Adipocyte (in vitro differentiated cells): ENCODE measurements around the gene BATF2.

ENCODE experiments used
- DNase-seq: peaks from one replicate; pipeline ENCODE4 v3.0.0-alpha.2; 2015; ENCODE audit warnings: low read depth
- H3K27me3 ChIP-seq: replicated peaks from 2 replicates; pipeline ENCODE4 v1.7.0; 2013; ENCODE audit warnings: mild to moderate bottlenecking, low read length, moderate library complexity; ENCODE audit not compliant: control insufficient read depth, insufficient read depth
- H3K36me3 ChIP-seq: 2 replicates; pipeline ENCODE4 v1.7.0; 2013; ENCODE audit warnings: low read length, mild to moderate bottlenecking, moderate library complexity; ENCODE audit not compliant: control insufficient read depth, insufficient read depth, severe bottlenecking
- H3K4me1 ChIP-seq: 2 replicates; pipeline ENCODE4 v1.7.0; 2013; ENCODE audit warnings: mild to moderate bottlenecking, low read length, moderate library complexity; ENCODE audit not compliant: control insufficient read depth, insufficient read depth
- H3K4me3 ChIP-seq: 2 replicates; pipeline ENCODE4 v1.7.0; 2013; ENCODE audit warnings: mild to moderate bottlenecking, low read length, moderate library complexity
- H3K9ac ChIP-seq: 2 replicates; pipeline ENCODE4 v1.7.0; 2013; ENCODE audit warnings: mild to moderate bottlenecking, low read length, moderate library complexity
- H3K9me3 ChIP-seq: 2 replicates; pipeline ENCODE4 v1.7.0; 2013; ENCODE audit warnings: mild to moderate bottlenecking, low read length, moderate library complexity; ENCODE audit not compliant: control insufficient read depth

Gene BATF2, protein sequence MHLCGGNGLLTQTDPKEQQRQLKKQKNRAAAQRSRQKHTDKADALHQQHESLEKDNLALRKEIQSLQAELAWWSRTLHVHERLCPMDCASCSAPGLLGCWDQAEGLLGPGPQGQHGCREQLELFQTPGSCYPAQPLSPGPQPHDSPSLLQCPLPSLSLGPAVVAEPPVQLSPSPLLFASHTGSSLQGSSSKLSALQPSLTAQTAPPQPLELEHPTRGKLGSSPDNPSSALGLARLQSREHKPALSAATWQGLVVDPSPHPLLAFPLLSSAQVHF

DNA sequence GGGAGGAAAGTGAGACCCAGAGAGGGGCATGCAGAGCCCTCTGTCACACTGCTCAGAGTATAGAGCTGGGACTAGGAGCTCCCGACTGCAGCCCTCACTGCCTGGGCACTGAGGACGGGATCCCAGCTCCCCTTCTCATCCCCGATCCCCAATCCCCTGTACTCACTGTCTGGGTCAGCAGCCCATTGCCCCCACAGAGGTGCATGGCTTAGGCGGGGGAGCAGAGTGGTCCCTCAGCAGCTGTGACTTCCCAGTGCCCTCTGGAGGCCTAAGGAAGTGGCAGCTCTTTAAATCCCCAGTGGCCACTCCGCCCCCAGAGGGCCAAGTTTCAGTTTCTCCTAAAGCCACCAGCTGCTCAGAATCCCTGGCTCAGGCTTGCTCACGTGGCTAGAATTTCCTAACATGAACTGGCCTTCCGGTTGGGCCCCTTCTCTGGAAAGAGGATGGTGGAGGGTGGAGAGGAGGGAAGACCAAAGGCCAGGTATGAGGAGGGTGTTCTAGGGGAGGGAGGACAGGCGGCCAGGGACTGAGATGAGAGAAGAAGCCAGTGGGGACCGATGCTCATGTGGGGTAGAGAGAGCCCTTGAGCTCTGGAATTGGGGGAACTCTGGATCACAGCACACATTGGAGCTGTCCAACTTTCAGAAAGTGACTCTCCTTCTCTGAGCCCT is at the start of gene BATF2:
BATF2 (minus strand) TSS at position 262 of the 671 bp plus-strand sequence; CDS start at position 205, 57 bp downstream.
- H3K4me1 ChIP-seq = peaks cover 8% of the 10 kb centered on the region
- no peaks in the 10 kb centered on the region for H3K36me3 ChIP-seq
- peak; percentile 70 for DNase-seq
- no peaks in the 10 kb centered on the region for H3K27me3 ChIP-seq
- H3K4me3 ChIP-seq = no peak within 1 kb of the TSS
- H3K9ac ChIP-seq = no peak within 1 kb of the TSS
- no peaks in the 10 kb centered on the region for H3K9me3 ChIP-seq

DNA sequence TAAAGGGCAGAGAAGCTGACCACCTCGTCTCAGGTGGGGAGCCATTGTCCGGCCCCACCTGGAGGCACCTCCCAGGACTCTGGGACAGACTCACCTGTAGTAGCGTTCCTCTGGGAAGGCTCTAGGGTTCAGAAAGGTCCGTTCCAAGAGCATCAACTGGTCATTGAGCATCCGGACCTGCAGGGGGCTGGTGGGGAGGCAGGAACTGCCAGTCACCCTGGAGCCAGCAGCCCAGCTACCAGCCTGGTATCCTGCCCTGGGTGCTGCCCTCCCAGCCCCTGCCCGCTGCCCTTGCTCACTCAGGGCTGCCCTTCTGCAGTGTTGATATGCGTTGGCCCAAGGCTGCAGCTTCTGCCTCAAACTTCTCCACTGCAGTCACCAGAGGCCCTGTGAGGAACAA is 49.0 kb upstream of the BATF2 start:
- Histone ChIP-seq H3K36me3 (peaks cover 7% of the 10 kb centered on the region), H3K9me3 (no peaks in the 10 kb centered on the region), H3K4me1 (peaks cover 27% of the 10 kb centered on the region), H3K9ac (no peak overlapping the region), H3K4me3 (no peak overlapping the region), H3K27me3 (no peaks in the 10 kb centered on the region)
- no peak for DNase-seq

DNA sequence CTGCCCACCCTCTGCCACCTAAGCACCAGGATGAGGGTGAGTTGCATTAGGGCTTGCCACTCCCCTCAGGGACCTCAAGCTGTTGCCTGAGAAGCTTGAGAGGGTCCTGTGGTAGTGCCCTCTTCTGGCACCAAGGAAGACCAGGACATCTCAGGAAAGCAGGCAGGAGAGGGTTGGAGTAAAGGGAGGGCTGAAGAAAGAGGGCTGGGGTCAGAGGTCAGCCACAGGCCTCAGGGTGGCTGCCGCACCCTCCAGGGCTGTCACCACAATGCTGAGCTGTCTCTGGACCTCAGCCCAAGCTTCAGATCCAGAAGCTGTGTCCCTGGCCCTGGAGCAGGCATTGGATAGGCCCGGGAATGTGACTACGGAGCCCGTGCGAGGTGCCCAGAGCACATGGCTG is 48.3 kb upstream of the BATF2 start:
- Histone ChIP-seq H3K27me3 (no peaks in the 10 kb centered on the region), H3K9ac (no peak overlapping the region), H3K4me1 (peaks cover 32% of the 10 kb centered on the region), H3K9me3 (no peaks in the 10 kb centered on the region), H3K4me3 (no peak overlapping the region), H3K36me3 (peaks cover 7% of the 10 kb centered on the region)
- no peak for DNase-seq

DNA sequence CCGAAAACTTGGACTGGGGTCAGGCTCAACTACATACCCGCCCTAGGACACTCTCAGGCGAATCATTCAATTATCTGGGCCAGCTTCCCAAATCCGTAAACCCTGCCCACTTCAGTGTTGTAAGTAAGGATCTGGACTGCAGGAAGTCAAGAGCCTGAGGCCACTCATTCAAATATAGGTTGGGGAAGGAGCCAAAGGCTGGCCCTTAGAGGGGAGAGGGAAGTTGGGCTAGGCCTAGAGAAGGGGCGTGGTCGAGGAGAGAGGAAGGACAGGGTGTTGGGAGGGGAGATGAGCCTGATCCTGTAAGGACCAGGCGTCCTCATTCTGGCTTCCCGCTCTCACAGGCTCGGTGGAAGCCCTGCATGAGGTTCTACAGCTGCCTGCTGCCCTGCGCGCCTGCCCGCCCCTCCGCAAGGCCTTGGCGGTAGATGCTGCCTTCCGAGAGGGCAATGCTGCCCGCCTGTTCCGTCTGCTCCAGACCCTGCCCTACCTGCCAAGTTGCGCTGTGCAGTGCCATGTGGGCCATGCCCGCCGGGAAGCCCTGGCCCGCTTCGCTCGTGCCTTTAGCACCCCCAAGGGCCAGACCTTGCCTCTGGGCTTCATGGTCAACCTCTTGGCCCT is 47.2 kb upstream of the BATF2 start:
- Histone ChIP-seq H3K36me3 (peaks cover 9% of the 10 kb centered on the region), H3K9ac (no peak overlapping the region), H3K4me1 (peaks cover 33% of the 10 kb centered on the region), H3K4me3 (peak overlapping the region; percentile 18), H3K27me3 (no peaks in the 10 kb centered on the region), H3K9me3 (no peaks in the 10 kb centered on the region)
- no peak for DNase-seq

DNA sequence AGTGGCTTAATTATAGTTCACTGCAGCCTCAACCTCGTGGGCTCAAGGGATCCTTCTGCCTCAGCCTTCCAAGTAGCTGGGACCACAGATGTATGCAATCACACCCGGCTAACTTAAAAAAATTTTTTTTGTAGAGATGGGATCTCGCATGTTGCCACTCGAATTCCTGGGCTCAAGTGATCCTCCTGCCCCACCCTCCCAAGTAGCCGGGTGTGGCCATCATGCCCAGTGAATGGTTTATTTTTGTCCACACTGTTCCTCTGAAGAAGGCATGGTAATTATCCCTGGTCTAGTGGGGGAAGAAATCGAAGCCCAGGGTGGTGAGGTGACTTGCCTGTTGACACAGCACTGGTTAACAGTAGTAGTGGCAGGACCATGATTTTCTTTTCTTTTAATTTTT is 46.1 kb upstream of the BATF2 start:
- H3K27me3 ChIP-seq = no peaks in the 10 kb centered on the region
- peaks cover 33% of the 10 kb centered on the region for H3K4me1 ChIP-seq
- H3K4me3 ChIP-seq = no peak overlapping the region
- no peak overlapping the region for H3K9ac ChIP-seq
- H3K36me3 ChIP-seq = peaks cover 14% of the 10 kb centered on the region
- no peak for DNase-seq
- no peaks in the 10 kb centered on the region for H3K9me3 ChIP-seq

DNA sequence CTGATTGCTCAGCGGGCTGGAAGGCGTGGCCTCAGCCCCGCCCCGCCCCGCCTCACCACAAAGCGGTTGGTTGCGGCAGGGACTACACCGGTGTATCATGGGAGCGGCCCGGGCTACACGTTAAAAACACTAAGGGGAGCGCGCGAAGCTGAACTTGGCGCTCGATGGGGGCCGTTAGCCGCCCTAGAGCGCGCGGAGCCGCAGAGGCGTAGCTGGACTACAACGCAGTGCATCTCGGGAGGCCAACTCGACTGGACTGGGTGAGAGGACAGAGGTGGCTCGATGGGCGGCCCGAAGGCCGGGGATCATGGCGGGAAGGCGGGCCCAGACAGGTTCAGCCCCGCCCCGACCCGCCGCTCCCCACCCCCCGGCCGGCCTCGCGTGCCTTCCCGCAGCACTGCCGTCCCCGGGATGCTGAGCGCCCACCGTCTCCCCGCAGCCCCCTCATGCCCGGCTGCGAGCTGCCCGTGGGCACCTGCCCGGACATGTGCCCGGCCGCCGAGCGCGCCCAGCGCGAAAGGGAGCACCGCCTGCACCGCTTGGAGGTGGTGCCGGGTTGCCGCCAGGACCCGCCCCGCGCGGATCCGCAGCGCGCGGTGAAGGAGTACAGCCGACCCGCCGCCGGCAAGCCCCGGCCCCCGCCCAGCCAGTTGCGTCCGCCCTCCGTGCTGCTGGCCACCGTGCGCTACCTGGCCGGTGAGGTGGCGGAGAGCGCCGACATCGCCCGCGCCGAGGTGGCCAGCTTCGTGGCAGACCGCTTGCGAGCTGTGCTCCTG is 44.3 kb upstream of the BATF2 start, which contains the start of gene SAC3D1:
SAC3D1 (plus strand) TSS at position 364 of the 776 bp plus-strand sequence; CDS start at position 447, 83 bp downstream.
- Histone ChIP-seq H3K4me1 (peaks cover 35% of the 10 kb centered on the region), H3K4me3 (peak within 1 kb of the TSS; percentile 85), H3K27me3 (no peaks in the 10 kb centered on the region), H3K9ac (peak within 1 kb of the TSS; percentile 88), H3K36me3 (peaks cover 19% of the 10 kb centered on the region), H3K9me3 (no peaks in the 10 kb centered on the region)
- peak; percentile 93 for DNase-seq

DNA sequence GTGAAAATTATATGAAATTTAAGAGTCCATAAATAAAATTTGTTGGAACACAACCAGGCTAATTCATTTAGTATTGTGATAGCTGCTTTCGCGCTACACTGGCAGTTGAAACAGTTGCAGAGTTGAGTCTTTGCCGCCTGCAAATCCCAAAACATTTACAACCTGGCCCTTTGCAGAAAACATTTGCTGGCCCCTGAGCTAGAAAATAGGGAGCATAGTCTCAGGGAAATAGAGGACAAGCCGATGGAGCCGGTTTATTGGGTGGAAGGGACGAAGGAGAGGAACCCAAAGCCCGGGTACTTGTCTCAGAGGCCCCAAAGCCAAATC is 43.7 kb upstream of the BATF2 start:
- H3K4me1 ChIP-seq = peaks cover 35% of the 10 kb centered on the region
- H3K9me3 ChIP-seq = no peaks in the 10 kb centered on the region
- DNase-seq = no peak
- H3K27me3 ChIP-seq = no peaks in the 10 kb centered on the region
- H3K9ac ChIP-seq = peak overlapping the region; percentile 88
- H3K36me3 ChIP-seq = peaks cover 23% of the 10 kb centered on the region
- H3K4me3 ChIP-seq = peak overlapping the region; percentile 85

DNA sequence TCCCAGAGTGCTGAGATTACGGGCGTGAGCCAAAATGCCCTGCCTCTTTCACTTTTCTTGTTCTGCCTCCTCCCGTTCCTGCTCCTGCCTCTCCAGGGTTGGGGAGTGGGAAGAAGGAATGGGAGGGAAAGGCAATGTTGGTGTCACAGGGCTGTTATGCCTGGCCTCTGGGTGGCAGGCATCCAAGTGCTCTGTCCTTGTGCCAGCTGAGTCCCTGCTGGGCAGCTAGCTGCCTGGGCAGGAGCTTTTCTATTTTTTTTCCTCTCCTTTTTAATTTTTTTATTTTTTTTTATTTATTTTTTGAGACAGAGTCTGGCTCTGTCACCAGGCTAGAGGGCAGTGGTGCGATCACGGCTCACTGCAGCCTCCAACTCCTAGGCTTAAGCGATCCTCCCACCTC is 40.2 kb upstream of the BATF2 start:
- H3K9ac ChIP-seq = no peak overlapping the region
- no peak for DNase-seq
- H3K27me3 ChIP-seq = no peaks in the 10 kb centered on the region
- H3K9me3 ChIP-seq = no peaks in the 10 kb centered on the region
- peaks cover 32% of the 10 kb centered on the region for H3K36me3 ChIP-seq
- H3K4me3 ChIP-seq = no peak overlapping the region
- H3K4me1 ChIP-seq = peaks cover 16% of the 10 kb centered on the region

DNA sequence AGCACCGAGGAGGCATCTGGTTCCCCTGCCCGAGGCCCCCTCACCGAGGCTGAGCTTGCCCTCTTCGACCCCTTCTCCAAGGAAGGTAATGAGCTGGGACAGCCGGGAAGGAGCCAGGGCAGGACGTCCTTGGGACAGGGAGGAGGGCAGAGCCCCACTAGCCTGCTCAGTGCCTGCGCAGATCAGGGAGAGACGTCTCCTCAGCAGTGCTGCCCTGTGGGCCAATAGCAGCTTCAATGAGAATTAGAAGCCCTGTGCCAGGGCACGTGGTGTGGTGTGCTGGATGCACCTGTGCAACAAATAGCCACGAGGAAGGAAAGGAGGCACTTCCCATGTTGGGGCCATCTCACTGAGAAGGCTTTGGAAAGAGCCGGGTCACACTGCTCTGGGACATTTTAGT is 38.8 kb upstream of the BATF2 start:
- H3K9me3 ChIP-seq = no peaks in the 10 kb centered on the region
- H3K4me3 ChIP-seq = no peak overlapping the region
- H3K4me1 ChIP-seq = peaks cover 13% of the 10 kb centered on the region
- no peak for DNase-seq
- no peaks in the 10 kb centered on the region for H3K27me3 ChIP-seq
- H3K36me3 ChIP-seq = peaks cover 32% of the 10 kb centered on the region
- H3K9ac ChIP-seq = no peak overlapping the region

DNA sequence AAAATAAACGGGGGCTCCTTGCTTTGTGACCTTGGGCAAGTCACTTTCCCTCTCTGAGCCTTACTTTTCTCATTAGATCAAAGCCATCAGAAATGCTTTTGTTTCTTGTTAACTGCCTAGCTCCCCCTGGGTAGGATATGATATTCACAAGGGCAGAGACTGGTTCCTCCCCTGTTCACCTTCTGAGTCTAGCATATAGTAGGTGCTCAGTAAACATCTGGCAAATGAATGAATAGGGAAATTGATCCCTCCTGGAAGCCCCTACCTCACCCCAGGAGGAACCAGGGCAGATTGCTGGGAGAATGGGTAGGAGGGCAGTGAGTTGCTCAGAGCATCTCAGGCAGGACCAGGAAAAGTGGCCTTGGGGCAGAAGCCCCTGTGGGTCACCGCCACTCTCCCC is 37.7 kb upstream of the BATF2 start:
- peaks cover 29% of the 10 kb centered on the region for H3K36me3 ChIP-seq
- no peak for DNase-seq
- no peaks in the 10 kb centered on the region for H3K9me3 ChIP-seq
- H3K9ac ChIP-seq = no peak overlapping the region
- H3K4me1 ChIP-seq = peaks cover 7% of the 10 kb centered on the region
- no peak overlapping the region for H3K4me3 ChIP-seq
- no peaks in the 10 kb centered on the region for H3K27me3 ChIP-seq

DNA sequence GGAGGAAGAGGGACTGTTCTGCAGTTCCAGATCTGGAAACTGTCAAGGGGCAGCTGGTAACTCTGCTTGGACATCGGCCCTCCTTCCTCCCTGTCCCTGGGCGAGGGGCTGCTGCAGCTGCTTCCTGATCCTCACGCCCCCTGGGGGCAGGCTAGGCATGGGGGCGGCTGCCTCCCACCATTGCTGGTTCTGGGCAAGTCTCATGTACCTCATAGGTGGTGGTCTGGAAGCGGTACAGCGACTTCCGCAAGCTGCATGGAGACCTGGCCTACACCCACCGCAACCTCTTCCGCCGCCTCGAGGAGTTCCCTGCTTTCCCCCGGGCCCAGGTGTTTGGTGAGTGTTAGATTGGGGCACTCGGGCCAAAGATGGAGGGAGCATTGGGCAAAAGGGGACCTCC is 35.4 kb upstream of the BATF2 start:
- Histone ChIP-seq H3K36me3 (peaks cover 20% of the 10 kb centered on the region), H3K9me3 (no peaks in the 10 kb centered on the region), H3K27me3 (no peaks in the 10 kb centered on the region), H3K4me1 (peaks cover 10% of the 10 kb centered on the region), H3K4me3 (no peak overlapping the region), H3K9ac (no peak overlapping the region)
- DNase-seq = no peak
